ENCODE results near the gene TMEM128. TPM values are rescaled to one million over a fixed set of nuclear protein-coding genes. Genes with fewer than 3 reads are reported as not detected.

The TMEM128 gene
- total and polyA plus RNA-seq, 2 of the 13 experiments (the other 11 are each of a cell fraction or from before 2014, with no cell fraction given) = 19.4 to 27.9 TPM

DNA sequence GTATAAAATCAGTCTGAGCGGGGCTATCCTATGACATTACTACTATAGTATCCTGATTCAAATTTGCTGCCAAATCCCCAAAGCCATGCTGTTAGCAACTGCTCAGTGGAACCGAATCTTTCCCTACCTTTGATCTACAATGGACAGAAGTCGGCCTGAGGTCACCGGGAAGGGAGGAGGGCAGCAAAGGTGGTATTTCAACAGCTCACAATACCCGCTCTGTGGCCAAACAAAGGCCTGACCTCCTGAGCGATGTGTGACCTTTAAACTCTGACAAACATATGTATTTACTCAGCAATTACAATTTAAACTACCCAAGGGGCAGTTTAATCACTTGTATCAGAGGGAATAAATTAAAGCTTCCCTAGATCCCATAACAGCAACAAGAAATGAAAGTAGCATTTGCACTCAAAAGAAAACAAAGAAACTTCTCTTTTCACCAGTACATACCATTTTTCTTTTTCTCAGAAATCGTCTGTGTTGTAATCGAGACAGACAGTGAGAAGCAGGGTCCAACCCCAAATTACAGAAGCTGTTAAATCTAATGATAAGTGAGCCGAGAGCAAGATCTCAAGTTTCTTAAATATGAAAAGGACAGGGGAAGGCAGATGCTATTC, 11.6 kb upstream of the TMEM128 start (continued):
- TF ChIP-seq HNRNPK (IDR thresholded peaks at IDR 0.05; ENCODE audit: low read depth, low read length, poor library complexity, severe bottlenecking) (no peak), MTA1 (CRISPR knock-in tag; IDR thresholded peaks at IDR 0.05; ENCODE audit: borderline replicate concordance) (no peak), ZNF782 (CRISPR knock-in tag; IDR thresholded peaks at IDR 0.05; ENCODE audit: borderline replicate concordance) (no peak), MTF1 (CRISPR knock-in tag; IDR thresholded peaks at IDR 0.05) (no peak), HES4 (CRISPR knock-in tag; IDR thresholded peaks at IDR 0.05; ENCODE audit: borderline replicate concordance) (no peak), ZNF891 (CRISPR knock-in tag; IDR thresholded peaks at IDR 0.05) (no peak), ZNF558 (CRISPR knock-in tag; IDR thresholded peaks at IDR 0.05; ENCODE audit: borderline replicate concordance) (no peak), EEA1 (CRISPR knock-in tag; IDR thresholded peaks at IDR 0.05; ENCODE audit: borderline replicate concordance) (no peak), ZFP36 (IDR thresholded peaks at IDR 0.05; ENCODE audit: borderline replicate concordance, low read depth, low read length, partially characterized antibody) (no peak), BCL6 (CRISPR knock-in tag; IDR thresholded peaks at IDR 0.05) (peak; percentile 67), POGZ (CRISPR knock-in tag; IDR thresholded peaks at IDR 0.05) (peak; percentile 52; the same call in 1 of the 2 replicates), PCBP1 (IDR thresholded peaks at IDR 0.05; ENCODE audit: borderline replicate concordance, low read depth, low read length) (no peak), ELF4 (CRISPR knock-in tag; IDR thresholded peaks at IDR 0.05; ENCODE audit: borderline replicate concordance) (no peak), TAF15 (IDR thresholded peaks at IDR 0.05; ENCODE audit: low read depth, low read length, poor library complexity, severe bottlenecking) (no peak), ZFP36L1 (CRISPR knock-in tag; IDR thresholded peaks at IDR 0.05) (0 out of 2 replicates have a peak, but pooled peaks have one; percentile 48), NR2F6 (IDR thresholded peaks at IDR 0.05) (peak; percentile 99), NR2F6 (CRISPR knock-in tag; IDR thresholded peaks at IDR 0.05) (peak; percentile 99), ZNF737 (CRISPR knock-in tag; IDR thresholded peaks at IDR 0.05; ENCODE audit: borderline replicate concordance) (no peak), ZNF263 (CRISPR knock-in tag; IDR thresholded peaks at IDR 0.05) (no peak), ZNF17 (CRISPR knock-in tag; IDR thresholded peaks at IDR 0.05) (no peak), GATA4 (IDR thresholded peaks at IDR 0.05; ENCODE audit: borderline replicate concordance, low read depth) (no peak)
- TF ChIP-seq, protein P1, sequence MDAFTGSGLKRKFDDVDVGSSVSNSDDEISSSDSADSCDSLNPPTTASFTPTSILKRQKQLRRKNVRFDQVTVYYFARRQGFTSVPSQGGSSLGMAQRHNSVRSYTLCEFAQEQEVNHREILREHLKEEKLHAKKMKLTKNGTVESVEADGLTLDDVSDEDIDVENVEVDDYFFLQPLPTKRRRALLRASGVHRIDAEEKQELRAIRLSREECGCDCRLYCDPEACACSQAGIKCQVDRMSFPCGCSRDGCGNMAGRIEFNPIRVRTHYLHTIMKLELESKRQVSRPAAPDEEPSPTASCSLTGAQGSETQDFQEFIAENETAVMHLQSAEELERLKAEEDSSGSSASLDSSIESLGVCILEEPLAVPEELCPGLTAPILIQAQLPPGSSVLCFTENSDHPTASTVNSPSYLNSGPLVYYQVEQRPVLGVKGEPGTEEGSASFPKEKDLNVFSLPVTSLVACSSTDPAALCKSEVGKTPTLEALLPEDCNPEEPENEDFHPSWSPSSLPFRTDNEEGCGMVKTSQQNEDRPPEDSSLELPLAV (CRISPR knock-in tag; conservative IDR thresholded peaks at IDR 0.05; ENCODE audit: low read depth) = no peak
- TF ChIP-seq, protein P2, sequence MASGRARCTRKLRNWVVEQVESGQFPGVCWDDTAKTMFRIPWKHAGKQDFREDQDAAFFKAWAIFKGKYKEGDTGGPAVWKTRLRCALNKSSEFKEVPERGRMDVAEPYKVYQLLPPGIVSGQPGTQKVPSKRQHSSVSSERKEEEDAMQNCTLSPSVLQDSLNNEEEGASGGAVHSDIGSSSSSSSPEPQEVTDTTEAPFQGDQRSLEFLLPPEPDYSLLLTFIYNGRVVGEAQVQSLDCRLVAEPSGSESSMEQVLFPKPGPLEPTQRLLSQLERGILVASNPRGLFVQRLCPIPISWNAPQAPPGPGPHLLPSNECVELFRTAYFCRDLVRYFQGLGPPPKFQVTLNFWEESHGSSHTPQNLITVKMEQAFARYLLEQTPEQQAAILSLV (CRISPR knock-in tag; IDR thresholded peaks at IDR 0.05; ENCODE audit: borderline replicate concordance) = no peak
- TF ChIP-seq, protein P3, sequence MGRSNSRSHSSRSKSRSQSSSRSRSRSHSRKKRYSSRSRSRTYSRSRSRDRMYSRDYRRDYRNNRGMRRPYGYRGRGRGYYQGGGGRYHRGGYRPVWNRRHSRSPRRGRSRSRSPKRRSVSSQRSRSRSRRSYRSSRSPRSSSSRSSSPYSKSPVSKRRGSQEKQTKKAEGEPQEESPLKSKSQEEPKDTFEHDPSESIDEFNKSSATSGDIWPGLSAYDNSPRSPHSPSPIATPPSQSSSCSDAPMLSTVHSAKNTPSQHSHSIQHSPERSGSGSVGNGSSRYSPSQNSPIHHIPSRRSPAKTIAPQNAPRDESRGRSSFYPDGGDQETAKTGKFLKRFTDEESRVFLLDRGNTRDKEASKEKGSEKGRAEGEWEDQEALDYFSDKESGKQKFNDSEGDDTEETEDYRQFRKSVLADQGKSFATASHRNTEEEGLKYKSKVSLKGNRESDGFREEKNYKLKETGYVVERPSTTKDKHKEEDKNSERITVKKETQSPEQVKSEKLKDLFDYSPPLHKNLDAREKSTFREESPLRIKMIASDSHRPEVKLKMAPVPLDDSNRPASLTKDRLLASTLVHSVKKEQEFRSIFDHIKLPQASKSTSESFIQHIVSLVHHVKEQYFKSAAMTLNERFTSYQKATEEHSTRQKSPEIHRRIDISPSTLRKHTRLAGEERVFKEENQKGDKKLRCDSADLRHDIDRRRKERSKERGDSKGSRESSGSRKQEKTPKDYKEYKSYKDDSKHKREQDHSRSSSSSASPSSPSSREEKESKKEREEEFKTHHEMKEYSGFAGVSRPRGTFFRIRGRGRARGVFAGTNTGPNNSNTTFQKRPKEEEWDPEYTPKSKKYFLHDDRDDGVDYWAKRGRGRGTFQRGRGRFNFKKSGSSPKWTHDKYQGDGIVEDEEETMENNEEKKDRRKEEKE (IDR thresholded peaks at IDR 0.05) = no peak
- TF ChIP-seq, protein P4, sequence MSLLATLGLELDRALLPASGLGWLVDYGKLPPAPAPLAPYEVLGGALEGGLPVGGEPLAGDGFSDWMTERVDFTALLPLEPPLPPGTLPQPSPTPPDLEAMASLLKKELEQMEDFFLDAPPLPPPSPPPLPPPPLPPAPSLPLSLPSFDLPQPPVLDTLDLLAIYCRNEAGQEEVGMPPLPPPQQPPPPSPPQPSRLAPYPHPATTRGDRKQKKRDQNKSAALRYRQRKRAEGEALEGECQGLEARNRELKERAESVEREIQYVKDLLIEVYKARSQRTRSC (CRISPR knock-in tag; IDR thresholded peaks at IDR 0.05; ENCODE audit: low read depth) = no peak

Data from HepG2 (cell line).